Suprapubic skin (tissue), 4 donors: ENCODE data around the gene LANCL1. TPM values are rescaled to one million over a fixed set of nuclear protein-coding genes. Genes with fewer than 3 reads are reported as not detected.

Experiments
- DNase-seq, 2 donors: peaks; one replicate each; pipeline ENCODE4 v3.0.0-alpha.2; 2019; ENCODE audit warnings: low spot score in 2 of 2
- H3K27ac ChIP-seq: fragments of 200-600 bp; sonication (generic); one replicate; pipeline ENCODE4 v1.5.1; 2019
- H3K27me3 ChIP-seq: fragments of 200-600 bp; sonication (generic); one replicate; pipeline ENCODE4 v1.5.1; 2019
- H3K36me3 ChIP-seq: fragments of 200-600 bp; sonication (generic); one replicate; pipeline ENCODE4 v1.5.1; 2019
- H3K4me1 ChIP-seq: fragments of 200-600 bp; sonication (generic); one replicate; pipeline ENCODE4 v1.5.1; 2019
- H3K4me3 ChIP-seq: fragments of 200-600 bp; sonication (generic); one replicate; pipeline ENCODE4 v1.5.1; 2019; ENCODE audit warnings: mild to moderate bottlenecking
- H3K9me3 ChIP-seq: fragments of 200-600 bp; sonication (generic); one replicate; pipeline ENCODE4 v1.5.1; 2019
- EP300 ChIP-seq: sonication (generic); formaldehyde crosslinking; IDR thresholded peaks from one replicate; pipeline ENCODE4 v1.6.1; 2017; ENCODE audit warnings: antibody characterized with exemption
- POLR2A ChIP-seq, 2 donors: fragments of 450-650 bp; IDR thresholded peaks; one replicate each; pipeline ENCODE4 v1.6.1; 2017; ENCODE audit warnings: antibody characterized with exemption in 2 of 2, mild to moderate bottlenecking in 2 of 2, moderate library complexity in 2 of 2
- POLR2AphosphoS5 ChIP-seq, 3 donors: sonication (generic); formaldehyde crosslinking; IDR thresholded peaks; one replicate each; pipeline ENCODE4 v1.6.1; 2017; ENCODE audit warnings: antibody characterized with exemption in 3 of 3
- WGBS: methylation state at CpG from one replicate; pipeline ENCODE4 v1.1.5; 2018; 5-methylcytosine and 5-hydroxymethylcytosine counted together
- total RNA-seq, 4 donors: library from RNA; depleted of rRNA; stranded (reverse); fragments of >200 nt; gene quantifications; one replicate each; pipeline ENCODE4 v1.1.0, GENCODE V29; 2016
- TF ChIP-seq, protein P1 (sequence below), 2 donors: fragments of 200-600 bp in 1 of 2; fragments of 450-650 bp in 1 of 2; sonication (generic) in 1 of 2; IDR thresholded peaks; one replicate each; pipeline ENCODE4 v1.5.1; 2016 to 2019; ENCODE audit warnings: antibody characterized with exemption in 2 of 2, mild to moderate bottlenecking in 1 of 2, moderate library complexity in 1 of 2

The LANCL1 gene
- total RNA-seq, 4 donors from 2014 or later: 40.3 to 61.8 (median 53.7) TPM

GRCh38 chr2:210517264-210517663, 40.7 kb upstream of the LANCL1 start:
- no peak for TF ChIP-seq POLR2A (IDR thresholded peaks at IDR 0.05)
- TF ChIP-seq EP300: no peak
- Histone ChIP-seq H3K36me3 (no peaks in the 10 kb centered on the region), H3K4me3 (no peak overlapping the region), H3K9me3 (no peaks in the 10 kb centered on the region), H3K27ac (no peak overlapping the region), H3K4me1 (no peaks in the 10 kb centered on the region), H3K27me3 (no peaks in the 10 kb centered on the region)
- WGBS: 82% methylated on average over 4 of the region's 4 CpGs
- DNase-seq: no peak

- Histone ChIP-seq H3K36me3 (no peaks in the 10 kb centered on the region), H3K4me3 (no peak overlapping the region), H3K27ac (no peak overlapping the region), H3K9me3 (no peaks in the 10 kb centered on the region), H3K27me3 (no peaks in the 10 kb centered on the region), H3K4me1 (no peaks in the 10 kb centered on the region)
- 80% methylated on average over 2 of the region's 2 CpGs for WGBS
- TF ChIP-seq, protein P1, sequence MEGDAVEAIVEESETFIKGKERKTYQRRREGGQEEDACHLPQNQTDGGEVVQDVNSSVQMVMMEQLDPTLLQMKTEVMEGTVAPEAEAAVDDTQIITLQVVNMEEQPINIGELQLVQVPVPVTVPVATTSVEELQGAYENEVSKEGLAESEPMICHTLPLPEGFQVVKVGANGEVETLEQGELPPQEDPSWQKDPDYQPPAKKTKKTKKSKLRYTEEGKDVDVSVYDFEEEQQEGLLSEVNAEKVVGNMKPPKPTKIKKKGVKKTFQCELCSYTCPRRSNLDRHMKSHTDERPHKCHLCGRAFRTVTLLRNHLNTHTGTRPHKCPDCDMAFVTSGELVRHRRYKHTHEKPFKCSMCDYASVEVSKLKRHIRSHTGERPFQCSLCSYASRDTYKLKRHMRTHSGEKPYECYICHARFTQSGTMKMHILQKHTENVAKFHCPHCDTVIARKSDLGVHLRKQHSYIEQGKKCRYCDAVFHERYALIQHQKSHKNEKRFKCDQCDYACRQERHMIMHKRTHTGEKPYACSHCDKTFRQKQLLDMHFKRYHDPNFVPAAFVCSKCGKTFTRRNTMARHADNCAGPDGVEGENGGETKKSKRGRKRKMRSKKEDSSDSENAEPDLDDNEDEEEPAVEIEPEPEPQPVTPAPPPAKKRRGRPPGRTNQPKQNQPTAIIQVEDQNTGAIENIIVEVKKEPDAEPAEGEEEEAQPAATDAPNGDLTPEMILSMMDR (IDR thresholded peaks at IDR 0.05): no peak
- TF ChIP-seq EP300 (no peak), POLR2AphosphoS5 (IDR thresholded peaks at IDR 0.05) (no peak), POLR2A (IDR thresholded peaks at IDR 0.05) (no peak)
- no peak for DNase-seq
These were observed 39.4 kb upstream of the LANCL1 start for GRCh38 chr2:210515911-210516310.

DNA sequence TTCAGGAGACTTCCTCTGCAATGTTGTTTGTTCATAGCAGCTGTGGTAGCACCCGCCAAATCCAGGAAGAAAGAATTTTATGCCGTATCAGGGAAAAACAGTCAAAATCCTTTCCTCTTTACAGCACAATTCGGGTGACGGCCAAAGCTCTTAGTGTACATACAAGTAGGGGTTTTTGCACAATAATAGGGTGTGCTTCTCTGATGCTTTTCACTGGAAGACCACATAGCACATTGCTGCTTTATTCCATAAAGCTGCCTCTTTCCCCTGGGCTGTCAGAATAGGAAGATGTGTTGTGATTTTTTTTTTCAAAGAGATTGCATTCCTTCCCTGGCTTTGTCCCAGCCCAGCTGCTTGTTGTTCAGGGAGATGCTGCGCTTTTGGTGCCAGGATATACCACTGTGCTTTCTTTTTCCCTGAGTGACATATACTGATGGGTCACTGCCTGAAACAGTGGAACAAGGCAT, 27.2 kb upstream of the LANCL1 start:
- Histone ChIP-seq H3K4me3 (no peak overlapping the region), H3K27ac (no peak overlapping the region), H3K36me3 (no peaks in the 10 kb centered on the region), H3K9me3 (peaks cover 3% of the 10 kb centered on the region), H3K4me1 (no peaks in the 10 kb centered on the region), H3K27me3 (no peaks in the 10 kb centered on the region)
- TF ChIP-seq POLR2A (IDR thresholded peaks at IDR 0.05) (no peak), POLR2AphosphoS5 (IDR thresholded peaks at IDR 0.05) (no peak), EP300 (no peak)
- TF ChIP-seq, protein P1 (IDR thresholded peaks at IDR 0.05): no peak
- DNase-seq: no peak
- WGBS: 53% methylated on average over 5 of the region's 5 CpGs

DNA sequence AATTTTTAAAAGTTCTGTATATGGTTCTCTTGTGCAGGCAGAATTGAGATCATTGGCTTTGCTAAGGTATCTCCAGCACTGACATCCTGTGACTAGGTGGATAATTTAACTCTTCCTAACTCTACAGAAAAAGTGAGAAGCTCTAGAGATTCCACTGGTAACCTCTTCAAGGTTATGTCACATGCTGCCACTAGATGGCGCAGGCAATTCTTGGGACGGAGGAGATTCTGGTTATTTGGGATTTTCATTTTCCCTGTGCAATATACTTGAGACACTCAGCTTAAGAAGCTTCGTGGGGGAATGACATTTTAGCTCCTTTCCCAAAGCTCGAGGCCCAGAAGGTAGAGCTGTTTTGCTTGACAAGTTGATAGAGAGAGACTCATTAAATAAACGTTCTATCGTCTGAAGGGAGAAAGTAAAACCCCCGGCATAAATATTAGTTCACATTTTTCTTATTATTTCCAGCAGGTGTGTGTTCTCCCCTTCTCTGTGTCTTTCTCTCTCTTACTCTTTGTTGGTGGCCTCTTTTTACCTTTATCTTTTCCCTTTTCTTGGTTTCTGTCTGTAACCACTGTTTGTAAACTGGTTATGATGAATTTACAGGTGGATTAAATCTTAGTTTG, 26.6 kb upstream of the LANCL1 start:
- no peaks in the 10 kb centered on the region for H3K27me3 ChIP-seq
- peak overlapping the region; percentile 17 for H3K4me3 ChIP-seq
- no peak for DNase-seq
- no peak for TF ChIP-seq POLR2AphosphoS5 (IDR thresholded peaks at IDR 0.05)
- TF ChIP-seq, protein P1 (IDR thresholded peaks at IDR 0.05): peak in 1 of 2 donors; percentile 59
- H3K27ac ChIP-seq: no peak overlapping the region
- H3K4me1 ChIP-seq: no peaks in the 10 kb centered on the region
- H3K9me3 ChIP-seq: peaks cover 3% of the 10 kb centered on the region
- H3K36me3 ChIP-seq: no peaks in the 10 kb centered on the region
- WGBS: 25% methylated on average over 7 of the region's 7 CpGs

- Histone ChIP-seq H3K4me3 (no peak overlapping the region), H3K9me3 (peaks cover 3% of the 10 kb centered on the region), H3K27ac (no peak overlapping the region), H3K4me1 (no peaks in the 10 kb centered on the region), H3K27me3 (no peaks in the 10 kb centered on the region), H3K36me3 (no peaks in the 10 kb centered on the region)
- TF ChIP-seq POLR2AphosphoS5 (IDR thresholded peaks at IDR 0.05) (no peak), EP300 (no peak), POLR2A (IDR thresholded peaks at IDR 0.05) (no peak)
- TF ChIP-seq, protein P1 (IDR thresholded peaks at IDR 0.05): no peak
- 73% methylated on average over 3 of the region's 3 CpGs for WGBS
- DNase-seq: no peak
These were observed 20.0 kb upstream of the LANCL1 start for GRCh38 chr2:210496512-210496911.

DNA sequence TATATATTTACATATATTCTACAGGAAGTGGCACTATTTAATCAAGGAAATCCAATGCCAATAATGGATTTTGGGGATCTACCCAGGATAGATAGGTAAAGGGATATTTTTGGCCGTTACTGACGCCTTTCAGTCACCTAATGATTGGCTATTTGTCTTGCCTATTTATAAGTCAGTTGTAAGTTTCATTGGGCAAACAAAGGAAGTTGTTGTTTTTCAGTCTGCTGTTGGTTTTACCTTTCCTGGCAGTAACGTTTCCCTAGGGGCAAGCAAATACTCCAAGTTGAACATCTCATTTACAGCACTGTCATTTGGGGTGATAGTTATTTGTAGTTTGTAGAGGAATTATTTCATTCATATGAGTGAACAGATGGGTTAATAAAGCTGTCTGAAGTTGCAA, 17.0 kb upstream of the LANCL1 start:
- 74% methylated on average over 3 of the region's 3 CpGs for WGBS
- Histone ChIP-seq H3K27me3 (no peaks in the 10 kb centered on the region), H3K27ac (no peak overlapping the region), H3K4me3 (no peak overlapping the region), H3K4me1 (no peaks in the 10 kb centered on the region), H3K36me3 (no peaks in the 10 kb centered on the region), H3K9me3 (no peaks in the 10 kb centered on the region)
- TF ChIP-seq POLR2A (IDR thresholded peaks at IDR 0.05) (no peak), POLR2AphosphoS5 (IDR thresholded peaks at IDR 0.05) (no peak), EP300 (no peak)
- TF ChIP-seq, protein P1 (IDR thresholded peaks at IDR 0.05): no peak
- no peak for DNase-seq
